ENCODE measurements around the gene CRIM1. TPM values are rescaled to one million over a fixed set of nuclear protein-coding genes. Genes with fewer than 3 reads are reported as not detected.

The CRIM1 gene
- total RNA-seq, 1 experiment from 2014 or later = 1.0 TPM

DNA sequence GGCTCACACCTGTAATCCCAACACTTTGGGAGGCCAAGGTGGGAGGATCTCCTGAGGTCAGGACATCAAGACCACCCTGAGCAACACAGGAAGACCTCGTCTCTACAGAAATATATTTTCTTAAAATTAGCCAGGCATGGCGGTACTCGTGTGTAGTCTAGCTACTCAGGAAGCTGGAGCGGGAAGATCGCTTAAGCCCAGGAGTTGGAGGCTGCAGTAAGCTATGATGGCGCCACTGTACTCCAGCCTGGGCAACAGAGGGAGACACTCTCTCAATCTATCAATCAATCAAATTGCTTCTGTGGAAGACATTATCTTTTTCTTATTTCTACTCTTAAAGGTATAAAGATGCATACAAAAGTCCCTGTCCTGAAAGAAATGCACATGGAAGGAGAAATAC is 231.1 kb downstream of the CRIM1 start:
- in situ Hi-C loops (cut with HindIII; ENCODE audit: low pct_unique_long_range_greater_than_20kb, low sequenced_read_pairs) = no loop called here
- DNase-seq (ENCODE audit: low read depth, low spot score) = no peak

DNA sequence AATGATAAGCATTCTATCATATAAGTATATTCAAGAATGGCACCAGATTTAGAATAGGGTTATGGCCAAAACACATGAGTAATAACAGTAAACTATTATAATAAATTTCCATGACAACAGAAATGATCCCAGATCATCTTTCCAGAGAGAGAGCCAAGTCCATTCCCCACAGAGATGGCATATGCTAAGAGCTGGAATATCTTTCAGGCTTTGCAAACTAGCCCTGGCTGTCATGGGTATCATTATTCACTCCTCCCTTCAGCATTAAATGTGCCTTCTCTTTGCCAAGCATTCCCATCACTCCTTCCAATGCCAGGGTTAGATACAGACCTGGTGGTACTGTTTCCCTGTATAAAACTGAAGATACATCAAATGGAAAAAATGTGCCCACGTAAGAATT is 231.5 kb downstream of the CRIM1 start:
- in situ Hi-C loops (cut with HindIII; ENCODE audit: low pct_unique_long_range_greater_than_20kb, low sequenced_read_pairs) = no loop called here
- DNase-seq (ENCODE audit: low read depth, low spot score) = no peak

DNA sequence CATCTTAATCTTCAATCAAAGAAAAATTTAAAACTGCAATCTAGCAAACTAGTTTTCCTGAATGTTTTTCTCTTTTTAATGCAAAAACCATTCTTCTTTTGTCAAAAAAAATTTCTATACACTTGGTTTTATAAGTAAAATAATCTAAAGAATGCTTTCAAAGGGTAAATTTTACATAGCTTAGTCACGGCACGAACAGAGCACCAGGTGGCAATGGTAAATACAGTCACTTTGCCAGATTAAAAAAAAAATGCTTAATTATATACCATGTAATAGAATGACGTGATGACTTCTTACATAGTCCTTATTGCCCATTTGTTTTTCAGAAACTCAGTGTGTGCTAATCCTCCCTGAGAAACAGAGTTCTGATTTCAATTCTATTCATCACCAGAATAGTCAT is 232.0 kb downstream of the CRIM1 start:
- no peak for DNase-seq (ENCODE audit: low read depth, low spot score)
- in situ Hi-C loops (cut with HindIII; ENCODE audit: low pct_unique_long_range_greater_than_20kb, low sequenced_read_pairs) = no loop called here

DNA sequence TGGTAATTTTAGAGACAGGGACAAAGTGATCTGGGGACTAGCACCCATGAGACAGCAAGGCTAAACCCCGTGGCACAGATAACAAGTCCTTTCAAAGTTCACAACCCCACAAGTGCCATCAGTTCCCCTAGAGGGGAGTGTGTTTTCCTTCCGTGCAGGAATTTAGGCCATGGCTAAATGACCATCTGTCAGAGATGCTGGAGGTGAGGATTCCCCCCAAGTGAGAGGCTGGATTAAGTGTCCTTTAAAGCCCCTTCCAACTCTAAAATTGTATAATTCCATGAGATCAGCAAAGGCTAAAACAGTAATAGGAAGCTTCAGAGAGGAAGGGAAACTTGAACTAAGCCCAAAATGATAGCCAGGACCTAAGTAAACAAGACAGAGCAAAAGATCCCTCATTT is 233.7 kb downstream of the CRIM1 start:
- in situ Hi-C loops (cut with HindIII; ENCODE audit: low pct_unique_long_range_greater_than_20kb, low sequenced_read_pairs) = no loop called here
- DNase-seq (ENCODE audit: low read depth, low spot score) = no peak

DNA sequence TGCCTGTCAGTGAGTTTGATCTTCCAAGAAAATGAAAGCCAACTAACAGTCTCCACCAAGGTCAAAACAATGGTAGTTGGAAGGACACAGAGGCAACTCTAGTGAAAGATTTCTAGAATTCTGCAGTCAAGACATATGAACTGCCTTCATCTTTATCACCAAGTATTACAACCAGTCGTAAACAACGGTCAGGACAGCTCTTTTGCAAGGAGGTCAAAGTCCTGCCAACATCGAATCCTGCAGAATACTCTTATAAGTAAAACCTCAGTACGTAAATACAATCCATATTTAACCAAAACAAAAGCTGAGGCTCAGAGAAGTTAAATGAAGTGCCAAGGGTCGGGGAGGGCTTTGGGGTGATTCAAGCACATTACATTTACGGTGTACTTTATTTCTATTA is 239.3 kb downstream of the CRIM1 start:
- DNase-seq (ENCODE audit: low read depth, low spot score) = no peak
- in situ Hi-C loops (cut with HindIII; ENCODE audit: low pct_unique_long_range_greater_than_20kb, low sequenced_read_pairs) = no loop called here

DNA sequence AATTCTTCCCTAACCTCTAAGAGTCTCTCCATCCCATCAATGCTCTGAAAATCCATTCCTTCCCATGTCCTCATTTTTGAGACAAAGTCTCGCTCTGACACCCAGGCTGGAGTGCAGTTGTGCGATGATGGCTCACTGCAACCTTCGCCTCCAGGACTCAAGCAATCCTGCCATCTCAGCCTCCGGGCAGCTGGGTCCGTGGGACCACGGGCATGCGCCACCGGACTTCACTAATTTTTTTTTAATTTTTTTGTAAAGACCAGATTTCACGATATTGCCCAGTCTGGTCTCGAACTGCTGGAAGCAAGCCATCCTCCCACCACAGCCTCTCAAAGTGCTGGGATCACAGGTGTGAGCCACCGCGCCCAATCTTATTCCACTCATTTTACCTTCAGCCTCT is 240.8 kb downstream of the CRIM1 start:
- in situ Hi-C loops (cut with HindIII; ENCODE audit: low pct_unique_long_range_greater_than_20kb, low sequenced_read_pairs) = no loop called here
- no peak for DNase-seq (ENCODE audit: low read depth, low spot score)

DNA sequence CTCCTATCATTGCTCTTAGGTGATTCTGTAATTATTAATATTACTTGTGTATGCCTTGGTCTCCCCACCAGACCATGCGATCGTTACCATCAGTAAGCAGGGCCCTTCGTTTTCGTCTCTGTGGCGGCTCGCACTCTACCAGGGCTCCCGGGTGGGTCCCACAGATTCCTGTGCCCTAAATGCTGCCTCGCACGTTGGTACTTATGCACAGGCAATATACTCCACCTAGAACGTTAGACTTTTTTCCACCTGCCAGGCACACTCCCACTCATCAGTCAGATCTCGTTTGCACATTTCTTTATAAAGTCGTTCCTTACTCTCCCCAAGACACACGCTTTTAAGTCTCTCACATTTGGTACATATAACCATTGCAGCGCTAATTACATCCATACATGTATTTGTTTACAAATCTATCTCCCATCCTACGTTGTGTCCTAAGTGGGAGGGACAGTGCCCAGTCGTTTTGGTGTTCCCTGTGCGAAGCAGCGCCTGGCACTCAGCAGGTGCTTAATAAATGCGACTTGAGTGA is 241.5 kb downstream of the CRIM1 start:
- no peak for DNase-seq (ENCODE audit: low read depth, low spot score)
- in situ Hi-C loops (cut with HindIII; ENCODE audit: low pct_unique_long_range_greater_than_20kb, low sequenced_read_pairs) = no loop called here

DNA sequence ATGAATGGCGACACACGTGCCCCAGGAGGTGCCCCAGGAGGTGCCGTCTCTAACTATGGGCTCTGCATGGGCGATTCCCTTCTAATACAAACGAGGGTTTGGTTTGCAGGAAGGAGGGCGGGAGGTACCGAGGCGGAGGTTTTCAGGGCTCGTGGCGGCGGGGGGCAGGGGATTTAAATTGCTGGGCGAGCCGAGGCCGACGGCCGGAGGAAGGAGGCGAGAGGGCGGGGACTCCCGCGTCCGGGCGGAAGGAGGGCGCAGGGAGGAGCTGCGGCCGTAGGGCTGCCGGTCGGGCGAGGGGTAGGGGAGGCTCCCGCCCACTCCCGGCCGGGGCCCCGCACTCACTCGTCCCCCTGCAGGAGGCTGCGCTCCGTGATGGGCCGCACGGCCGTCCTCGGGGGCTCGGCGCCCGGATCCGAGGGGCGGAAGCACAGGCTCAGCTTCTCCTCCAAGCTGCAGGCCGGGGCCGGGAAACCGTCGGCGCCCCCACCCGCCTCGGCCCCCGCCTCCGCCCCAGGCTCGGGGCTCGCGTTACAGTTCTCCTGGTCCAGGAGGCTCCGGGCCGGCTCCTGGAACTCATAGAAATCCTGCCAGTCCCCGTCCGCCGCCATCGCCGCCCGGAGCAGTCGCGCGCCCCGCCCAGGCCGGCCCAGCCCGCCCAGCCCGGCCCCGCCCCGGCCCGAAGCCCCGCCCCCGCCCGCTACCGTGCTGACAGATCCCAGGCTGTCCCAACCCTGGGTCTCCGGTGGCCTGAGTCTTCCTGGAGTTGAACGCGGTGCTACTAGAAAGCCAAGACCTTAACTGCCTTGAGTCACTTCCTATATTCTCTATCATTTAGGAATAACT is 242.2 kb downstream of the CRIM1 start, which contains the start of gene FEZ2:
FEZ2 (minus strand) TSS at position 637 of the 846 bp plus-strand sequence; CDS start at position 611, 26 bp downstream.
- in situ Hi-C loops (cut with HindIII; ENCODE audit: low pct_unique_long_range_greater_than_20kb, low sequenced_read_pairs) = no loop called here
- peak; percentile 79 for DNase-seq (ENCODE audit: low read depth, low spot score)

Other genes with a start within 250 kb of the CRIM1 start
- 58.1 and 59.6 TPM in 2 replicates for gene FEZ2, start 242.4 kb downstream of the CRIM1 start, total RNA-seq (2014; rRNA removed; shearing (Covaris generic))